Measurements from ENCODE around the gene DOK5.

GRCh38 chr20:54486585-54486984, 11.2 kb downstream of the DOK5 start:
- TF ChIP-seq, protein P1, sequence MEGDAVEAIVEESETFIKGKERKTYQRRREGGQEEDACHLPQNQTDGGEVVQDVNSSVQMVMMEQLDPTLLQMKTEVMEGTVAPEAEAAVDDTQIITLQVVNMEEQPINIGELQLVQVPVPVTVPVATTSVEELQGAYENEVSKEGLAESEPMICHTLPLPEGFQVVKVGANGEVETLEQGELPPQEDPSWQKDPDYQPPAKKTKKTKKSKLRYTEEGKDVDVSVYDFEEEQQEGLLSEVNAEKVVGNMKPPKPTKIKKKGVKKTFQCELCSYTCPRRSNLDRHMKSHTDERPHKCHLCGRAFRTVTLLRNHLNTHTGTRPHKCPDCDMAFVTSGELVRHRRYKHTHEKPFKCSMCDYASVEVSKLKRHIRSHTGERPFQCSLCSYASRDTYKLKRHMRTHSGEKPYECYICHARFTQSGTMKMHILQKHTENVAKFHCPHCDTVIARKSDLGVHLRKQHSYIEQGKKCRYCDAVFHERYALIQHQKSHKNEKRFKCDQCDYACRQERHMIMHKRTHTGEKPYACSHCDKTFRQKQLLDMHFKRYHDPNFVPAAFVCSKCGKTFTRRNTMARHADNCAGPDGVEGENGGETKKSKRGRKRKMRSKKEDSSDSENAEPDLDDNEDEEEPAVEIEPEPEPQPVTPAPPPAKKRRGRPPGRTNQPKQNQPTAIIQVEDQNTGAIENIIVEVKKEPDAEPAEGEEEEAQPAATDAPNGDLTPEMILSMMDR (IDR thresholded peaks at IDR 0.05; ENCODE audit: insufficient read depth, low read length, poor library complexity, severe bottlenecking) = no peak
- TF ChIP-seq EZH2phosphoT487 (conservative IDR thresholded peaks at IDR 0.05; ENCODE audit: low read length) = no peak

Measured in SU-DHL-6 (cell line).